ENCODE measurements around the gene PNPLA7.

DNA sequence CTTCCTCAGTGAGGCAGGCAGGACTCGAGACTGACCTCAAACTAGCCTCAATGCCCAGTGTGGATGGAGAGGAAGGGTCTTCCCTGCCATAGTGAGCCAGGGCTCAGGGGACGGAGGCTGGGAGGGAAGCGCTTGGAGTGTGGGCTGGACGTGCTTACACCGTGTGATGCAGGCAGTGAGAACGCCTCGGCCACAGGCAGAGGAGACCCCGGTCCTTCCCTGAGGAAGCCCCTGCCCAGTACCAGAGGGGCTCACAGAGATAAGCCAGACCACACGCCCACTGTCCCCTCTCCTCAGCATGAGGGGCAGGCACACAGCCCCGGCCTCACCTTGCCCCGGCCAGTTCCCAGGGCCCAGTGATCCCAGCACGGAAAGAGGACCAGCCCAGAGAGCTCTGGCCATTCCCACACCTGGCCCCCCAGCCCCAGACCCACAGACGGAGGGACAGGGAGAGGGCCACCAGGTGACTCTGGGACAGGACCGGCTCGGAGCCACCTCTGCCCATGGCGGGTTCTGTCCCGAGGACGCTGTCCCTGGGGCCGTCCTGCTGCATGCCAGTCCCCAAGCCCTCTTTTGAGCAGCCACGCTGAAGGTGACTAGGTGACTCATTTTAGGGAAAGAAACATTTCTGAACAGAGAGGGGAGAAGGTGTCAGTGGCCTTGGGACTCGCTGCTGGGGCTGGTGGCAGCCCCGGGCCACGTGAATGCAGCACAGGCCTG is 85.0 kb downstream of the PNPLA7 start:
- TF ChIP-seq, protein P1, sequence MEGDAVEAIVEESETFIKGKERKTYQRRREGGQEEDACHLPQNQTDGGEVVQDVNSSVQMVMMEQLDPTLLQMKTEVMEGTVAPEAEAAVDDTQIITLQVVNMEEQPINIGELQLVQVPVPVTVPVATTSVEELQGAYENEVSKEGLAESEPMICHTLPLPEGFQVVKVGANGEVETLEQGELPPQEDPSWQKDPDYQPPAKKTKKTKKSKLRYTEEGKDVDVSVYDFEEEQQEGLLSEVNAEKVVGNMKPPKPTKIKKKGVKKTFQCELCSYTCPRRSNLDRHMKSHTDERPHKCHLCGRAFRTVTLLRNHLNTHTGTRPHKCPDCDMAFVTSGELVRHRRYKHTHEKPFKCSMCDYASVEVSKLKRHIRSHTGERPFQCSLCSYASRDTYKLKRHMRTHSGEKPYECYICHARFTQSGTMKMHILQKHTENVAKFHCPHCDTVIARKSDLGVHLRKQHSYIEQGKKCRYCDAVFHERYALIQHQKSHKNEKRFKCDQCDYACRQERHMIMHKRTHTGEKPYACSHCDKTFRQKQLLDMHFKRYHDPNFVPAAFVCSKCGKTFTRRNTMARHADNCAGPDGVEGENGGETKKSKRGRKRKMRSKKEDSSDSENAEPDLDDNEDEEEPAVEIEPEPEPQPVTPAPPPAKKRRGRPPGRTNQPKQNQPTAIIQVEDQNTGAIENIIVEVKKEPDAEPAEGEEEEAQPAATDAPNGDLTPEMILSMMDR (IDR thresholded peaks at IDR 0.05) = no peak
- no peak for TF ChIP-seq POLR2A (IDR thresholded peaks at IDR 0.05)
